ENCODE measurements around the gene ANGEL1.

Gene ANGEL1, protein sequence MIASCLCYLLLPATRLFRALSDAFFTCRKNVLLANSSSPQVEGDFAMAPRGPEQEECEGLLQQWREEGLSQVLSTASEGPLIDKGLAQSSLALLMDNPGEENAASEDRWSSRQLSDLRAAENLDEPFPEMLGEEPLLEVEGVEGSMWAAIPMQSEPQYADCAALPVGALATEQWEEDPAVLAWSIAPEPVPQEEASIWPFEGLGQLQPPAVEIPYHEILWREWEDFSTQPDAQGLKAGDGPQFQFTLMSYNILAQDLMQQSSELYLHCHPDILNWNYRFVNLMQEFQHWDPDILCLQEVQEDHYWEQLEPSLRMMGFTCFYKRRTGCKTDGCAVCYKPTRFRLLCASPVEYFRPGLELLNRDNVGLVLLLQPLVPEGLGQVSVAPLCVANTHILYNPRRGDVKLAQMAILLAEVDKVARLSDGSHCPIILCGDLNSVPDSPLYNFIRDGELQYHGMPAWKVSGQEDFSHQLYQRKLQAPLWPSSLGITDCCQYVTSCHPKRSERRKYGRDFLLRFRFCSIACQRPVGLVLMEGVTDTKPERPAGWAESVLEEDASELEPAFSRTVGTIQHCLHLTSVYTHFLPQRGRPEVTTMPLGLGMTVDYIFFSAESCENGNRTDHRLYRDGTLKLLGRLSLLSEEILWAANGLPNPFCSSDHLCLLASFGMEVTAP

DNA sequence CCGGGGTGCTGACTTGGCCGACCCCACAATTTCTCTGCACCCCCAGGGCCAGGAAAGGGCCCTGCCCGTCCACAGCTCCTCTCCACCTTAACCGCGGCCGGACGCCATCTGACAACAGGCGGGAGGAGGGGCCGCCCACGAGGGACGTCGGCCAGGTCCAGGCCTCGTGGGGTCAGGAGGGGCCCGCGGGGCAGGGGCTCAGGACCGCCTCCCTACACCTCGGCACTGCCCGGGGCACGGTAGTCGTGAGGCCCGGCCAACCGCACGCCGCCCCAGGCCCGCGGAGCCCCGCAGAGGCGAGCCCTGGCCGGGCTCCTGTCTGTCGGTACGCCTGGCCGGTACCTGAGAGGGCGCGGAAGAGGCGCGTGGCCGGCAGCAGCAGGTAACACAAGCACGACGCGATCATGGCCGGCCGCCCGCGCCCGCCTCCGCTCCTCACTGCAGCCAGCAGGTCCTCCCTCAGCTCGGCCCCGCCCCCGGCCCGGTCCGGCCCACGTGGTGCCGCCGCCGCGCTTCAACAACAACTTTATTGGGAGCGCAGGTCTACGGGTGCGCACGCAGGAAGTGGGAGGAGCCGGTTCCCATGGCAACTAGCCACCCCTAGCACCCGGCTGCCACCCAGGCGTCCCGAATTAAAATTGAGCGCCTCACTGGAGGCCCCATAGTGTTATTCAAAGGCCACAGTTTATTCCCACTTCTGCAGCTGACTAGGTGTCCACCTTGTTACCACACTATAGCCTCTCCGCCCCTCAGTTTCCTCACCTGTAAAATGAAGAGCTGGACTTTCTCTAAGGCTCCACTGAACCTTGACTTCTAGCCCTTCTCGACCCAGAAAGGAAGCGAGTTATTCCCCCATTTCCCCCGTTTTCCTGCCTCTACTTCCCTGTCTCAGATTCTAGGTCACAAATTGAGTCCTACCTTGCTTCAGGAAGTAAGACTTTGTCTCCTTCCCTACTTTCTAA, at the start of gene ANGEL1:
ANGEL1 (minus strand) TSS at position 461 of the 962 bp plus-strand sequence; CDS start at position 406, 55 bp downstream.
- DNase-seq (ENCODE audit: low read depth, low spot score) = no peak
- TF ChIP-seq, protein P1, sequence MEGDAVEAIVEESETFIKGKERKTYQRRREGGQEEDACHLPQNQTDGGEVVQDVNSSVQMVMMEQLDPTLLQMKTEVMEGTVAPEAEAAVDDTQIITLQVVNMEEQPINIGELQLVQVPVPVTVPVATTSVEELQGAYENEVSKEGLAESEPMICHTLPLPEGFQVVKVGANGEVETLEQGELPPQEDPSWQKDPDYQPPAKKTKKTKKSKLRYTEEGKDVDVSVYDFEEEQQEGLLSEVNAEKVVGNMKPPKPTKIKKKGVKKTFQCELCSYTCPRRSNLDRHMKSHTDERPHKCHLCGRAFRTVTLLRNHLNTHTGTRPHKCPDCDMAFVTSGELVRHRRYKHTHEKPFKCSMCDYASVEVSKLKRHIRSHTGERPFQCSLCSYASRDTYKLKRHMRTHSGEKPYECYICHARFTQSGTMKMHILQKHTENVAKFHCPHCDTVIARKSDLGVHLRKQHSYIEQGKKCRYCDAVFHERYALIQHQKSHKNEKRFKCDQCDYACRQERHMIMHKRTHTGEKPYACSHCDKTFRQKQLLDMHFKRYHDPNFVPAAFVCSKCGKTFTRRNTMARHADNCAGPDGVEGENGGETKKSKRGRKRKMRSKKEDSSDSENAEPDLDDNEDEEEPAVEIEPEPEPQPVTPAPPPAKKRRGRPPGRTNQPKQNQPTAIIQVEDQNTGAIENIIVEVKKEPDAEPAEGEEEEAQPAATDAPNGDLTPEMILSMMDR (IDR thresholded peaks at IDR 0.05; ENCODE audit: insufficient read depth, low read length, missing control alignments) = no peak
- peak within 1 kb of the TSS; percentile 75 for H3K4me3 ChIP-seq (ENCODE audit: low read depth, low read length)
- CTCF ChIA-PET = interaction anchor here (1.2 to 8.3 kb wide), 4 partner anchors 42 to 258 kb away, joined by 3 to 96 read pairs (median 6); no protein-coding TSS in a partner anchor
- POLR2A ChIA-PET = interaction anchor here (0.7 kb wide), 1 partner anchor 765 kb away, joined by 3 read pairs; no protein-coding TSS in a partner anchor

DNA sequence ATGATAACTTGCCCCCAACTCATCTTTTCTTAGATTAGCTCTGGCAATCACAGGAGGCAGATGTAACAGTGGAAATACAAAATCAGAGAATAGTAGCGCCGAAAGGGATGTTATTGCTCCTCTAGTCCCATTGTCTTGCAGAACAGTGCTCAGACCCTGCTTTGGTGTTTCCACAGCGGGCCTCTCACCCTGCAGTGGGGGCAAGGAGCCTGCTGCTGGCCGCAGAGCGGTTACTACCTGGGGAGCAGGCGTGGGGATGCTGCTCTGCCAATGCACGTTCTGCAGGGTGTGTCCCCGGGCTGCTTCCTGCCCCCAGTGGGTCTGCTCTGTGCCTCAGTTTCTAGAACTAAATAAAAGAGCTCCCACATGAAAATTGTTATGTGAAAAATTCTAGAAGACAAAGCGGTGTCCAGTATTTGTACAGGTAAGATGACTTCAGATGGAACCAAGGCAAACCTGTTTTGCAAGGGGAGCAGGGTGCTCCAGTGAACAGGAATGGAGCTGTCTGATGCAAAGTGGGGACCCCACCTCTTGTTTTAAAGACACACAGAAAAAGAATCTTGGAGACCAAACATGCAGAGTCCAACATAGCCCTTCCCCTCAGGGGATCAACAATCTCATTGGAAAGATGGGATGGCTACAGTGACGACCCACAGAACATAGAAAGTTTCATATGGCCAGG, 49.0 kb upstream of the ANGEL1 start:
- POLR2A ChIA-PET = no interaction called here
- TF ChIP-seq, protein P1 (IDR thresholded peaks at IDR 0.05; ENCODE audit: insufficient read depth, low read length, missing control alignments) = no peak
- no peak overlapping the region for H3K4me3 ChIP-seq (ENCODE audit: low read depth, low read length)
- DNase-seq (ENCODE audit: low read depth, low spot score) = no peak
- CTCF ChIA-PET = interaction anchor here (1.1 to 2.1 kb wide), 5 partner anchors 9 to 290 kb away, joined by 4 to 7 read pairs (median 4); no protein-coding TSS in a partner anchor

DNA sequence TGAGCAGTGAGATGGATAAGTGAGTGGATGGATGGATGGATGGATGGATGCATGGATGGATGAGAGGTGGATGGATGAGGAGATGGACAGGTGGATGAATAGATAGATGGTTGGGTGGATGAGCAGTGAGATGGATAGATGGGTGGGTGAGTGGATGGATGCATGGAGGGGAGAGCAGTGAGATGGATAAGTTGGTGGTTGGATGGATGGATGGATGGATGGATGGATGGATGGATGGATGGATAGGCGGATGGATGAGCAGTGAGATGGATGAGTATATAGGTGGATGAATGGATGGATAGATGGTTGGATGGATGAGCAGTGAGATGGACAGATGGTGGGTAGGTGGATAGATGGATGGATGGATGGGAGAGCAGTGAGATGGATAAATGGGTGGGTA, 44.1 kb upstream of the ANGEL1 start:
- TF ChIP-seq, protein P1 (IDR thresholded peaks at IDR 0.05; ENCODE audit: insufficient read depth, low read length, missing control alignments) = no peak
- ChIA-PET CTCF (interaction anchor here (1.0 to 1.6 kb wide), 4 partner anchors 16 to 215 kb away, joined by 3 to 6 read pairs (median 3); no protein-coding TSS in a partner anchor), POLR2A (no interaction called here)
- DNase-seq (ENCODE audit: low read depth, low spot score) = no peak
- no peak overlapping the region for H3K4me3 ChIP-seq (ENCODE audit: low read depth, low read length)

DNA sequence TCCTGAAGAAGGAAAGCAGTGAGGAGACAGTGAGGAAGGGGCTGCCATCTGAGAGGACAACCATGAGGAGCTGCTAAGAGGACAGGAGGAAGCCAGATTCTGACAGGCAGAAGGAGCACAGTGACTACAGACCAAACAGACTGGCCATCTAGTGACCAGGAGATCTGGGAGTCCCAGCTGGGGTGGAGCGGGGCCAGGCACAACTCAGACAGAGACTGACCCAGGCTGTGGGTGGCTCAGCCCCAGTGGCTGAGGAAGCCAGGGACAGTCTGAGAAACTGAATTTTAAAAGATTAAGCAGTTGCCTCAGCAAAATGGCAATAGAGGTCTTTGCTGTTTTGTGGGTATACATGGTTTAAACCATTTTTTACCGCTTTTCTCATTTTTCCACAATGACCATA, 42.4 kb upstream of the ANGEL1 start:
- TF ChIP-seq, protein P1 (IDR thresholded peaks at IDR 0.05; ENCODE audit: insufficient read depth, low read length, missing control alignments) = no peak
- H3K4me3 ChIP-seq (ENCODE audit: low read depth, low read length) = no peak overlapping the region
- no peak for DNase-seq (ENCODE audit: low read depth, low spot score)
- ChIA-PET CTCF (no interaction called here), POLR2A (no interaction called here)

DNA sequence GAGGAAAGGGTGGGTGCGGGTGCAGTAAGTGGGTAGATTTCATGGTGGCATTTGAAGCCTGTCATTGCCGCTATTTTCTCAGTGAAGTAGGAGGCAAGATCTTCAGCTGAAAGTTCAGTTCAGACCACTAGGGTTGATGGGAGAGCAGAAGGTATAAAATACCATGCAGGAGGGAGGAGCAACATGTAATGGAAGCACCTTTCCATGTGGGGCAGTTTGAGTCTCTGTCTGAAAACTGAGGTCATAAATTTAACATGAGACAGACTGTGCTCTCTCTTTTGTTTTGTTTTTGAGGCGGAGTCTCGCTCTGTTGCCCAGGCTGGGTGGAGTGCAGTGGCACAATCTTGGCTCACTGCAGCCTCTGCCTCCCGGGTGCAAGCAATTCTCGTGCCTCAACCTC, 36.2 kb upstream of the ANGEL1 start:
- CTCF ChIA-PET = interaction anchor here (1.1 kb wide), 1 partner anchor 222 kb away, joined by 3 read pairs; no protein-coding TSS in a partner anchor
- DNase-seq (ENCODE audit: low read depth, low spot score) = no peak
- TF ChIP-seq, protein P1 (IDR thresholded peaks at IDR 0.05; ENCODE audit: insufficient read depth, low read length, missing control alignments) = no peak
- no peak overlapping the region for H3K4me3 ChIP-seq (ENCODE audit: low read depth, low read length)
- POLR2A ChIA-PET = no interaction called here
